GM21447 (cell line): ENCODE results near the gene LRRC70.
A peak's percentile ranks its signal among the peaks of the same experiment; 100 is the strongest.
"Not testable (repeated sequence)": the region's sequence is repeated elsewhere in the genome, so short reads cannot be mapped to it uniquely, and the experiment has no call there.

Source experiments
- ATAC-seq: cut with Tn5 transposase; IDR thresholded peaks from one replicate; pipeline ENCODE4 v1.9.1; 2021; ENCODE audit not compliant: unreplicated experiment

The LRRC70 gene, protein sequence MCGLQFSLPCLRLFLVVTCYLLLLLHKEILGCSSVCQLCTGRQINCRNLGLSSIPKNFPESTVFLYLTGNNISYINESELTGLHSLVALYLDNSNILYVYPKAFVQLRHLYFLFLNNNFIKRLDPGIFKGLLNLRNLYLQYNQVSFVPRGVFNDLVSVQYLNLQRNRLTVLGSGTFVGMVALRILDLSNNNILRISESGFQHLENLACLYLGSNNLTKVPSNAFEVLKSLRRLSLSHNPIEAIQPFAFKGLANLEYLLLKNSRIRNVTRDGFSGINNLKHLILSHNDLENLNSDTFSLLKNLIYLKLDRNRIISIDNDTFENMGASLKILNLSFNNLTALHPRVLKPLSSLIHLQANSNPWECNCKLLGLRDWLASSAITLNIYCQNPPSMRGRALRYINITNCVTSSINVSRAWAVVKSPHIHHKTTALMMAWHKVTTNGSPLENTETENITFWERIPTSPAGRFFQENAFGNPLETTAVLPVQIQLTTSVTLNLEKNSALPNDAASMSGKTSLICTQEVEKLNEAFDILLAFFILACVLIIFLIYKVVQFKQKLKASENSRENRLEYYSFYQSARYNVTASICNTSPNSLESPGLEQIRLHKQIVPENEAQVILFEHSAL

GRCh38 chr5:62578540-62578939 lies at the start of gene LRRC70:
Gene LRRC70, plus strand, starts transcription at chr5:62578819. Its CDS starts 620 bp downstream, at chr5:62579439.
- ATAC-seq = peak; percentile 93

DNA sequence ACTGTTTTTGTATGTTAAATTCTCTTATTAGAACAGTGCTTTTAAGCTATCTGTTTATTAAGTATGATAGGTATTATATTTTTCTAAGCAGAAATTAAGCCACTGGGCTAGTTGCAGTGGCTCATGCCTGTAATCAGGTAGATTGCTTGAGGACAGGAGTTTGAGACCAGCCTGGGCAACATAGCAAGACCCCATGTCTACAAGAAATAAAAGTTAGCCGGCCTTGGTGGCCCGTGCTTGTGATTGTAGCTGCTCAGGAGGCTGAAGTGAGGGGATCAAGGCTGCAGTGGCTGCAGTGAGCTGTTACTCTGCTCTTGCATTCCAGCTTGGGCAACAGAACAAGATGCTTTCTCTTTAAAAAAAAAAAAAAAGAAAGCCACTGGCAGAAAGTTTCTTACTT lies 45.0 kb upstream of the LRRC70 start:
- no peak for ATAC-seq

DNA sequence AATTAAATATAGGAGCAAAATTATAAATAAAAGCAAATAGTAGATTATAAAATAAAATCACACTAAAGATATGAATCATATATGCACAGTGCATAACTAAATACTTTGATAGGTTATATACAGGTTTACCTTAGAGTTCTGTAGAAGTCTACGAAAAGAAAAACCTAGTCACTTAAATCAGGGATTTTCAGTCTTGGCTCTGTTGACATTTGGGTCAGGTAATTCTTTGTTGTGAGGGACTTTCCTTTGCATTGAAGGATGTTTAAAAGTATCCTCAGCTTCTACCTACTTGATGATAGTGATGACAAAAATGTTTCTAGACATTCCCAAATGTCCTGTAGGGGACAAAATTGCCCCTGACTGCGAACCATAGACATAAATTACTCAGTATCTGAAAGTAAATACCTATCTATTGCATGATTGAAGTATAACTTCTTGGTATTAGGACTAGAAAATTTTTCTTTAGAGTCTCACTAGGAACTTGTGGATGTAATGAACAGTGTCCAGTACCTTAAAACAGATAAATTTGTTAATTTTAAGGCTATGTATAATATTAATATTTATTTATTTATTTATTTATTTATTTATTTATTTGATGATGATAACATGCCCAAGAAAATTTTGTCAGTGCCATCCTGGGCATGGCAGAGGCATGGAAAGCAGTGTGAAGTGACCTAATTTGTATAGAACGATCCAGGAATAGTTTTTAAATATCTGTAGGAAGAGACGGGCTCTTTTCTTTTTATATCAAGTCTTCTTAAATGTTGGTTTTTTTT lies 44.0 kb upstream of the LRRC70 start:
- ATAC-seq = no peak

- no peak for ATAC-seq
These were observed 42.4 kb upstream of the LRRC70 start for GRCh38 chr5:62536232-62536631.

DNA sequence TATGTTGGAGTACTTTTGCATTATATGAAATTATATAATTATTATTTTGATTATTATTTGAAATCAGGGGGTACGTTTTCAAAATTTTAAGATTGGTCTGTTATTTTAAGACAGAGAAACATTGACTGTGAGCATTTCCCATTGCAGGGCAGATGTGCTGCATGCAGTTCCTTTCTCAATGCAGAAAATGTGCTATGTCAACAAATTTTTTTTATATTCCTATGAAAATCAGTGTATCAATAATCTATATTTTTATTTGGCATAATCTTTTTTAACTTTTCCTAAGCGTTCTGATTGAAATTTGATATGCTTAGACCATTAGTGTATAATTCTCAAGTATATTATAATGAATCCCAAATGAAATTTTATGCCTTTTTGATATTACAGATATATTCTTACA lies 41.8 kb upstream of the LRRC70 start:
- ATAC-seq = no peak

DNA sequence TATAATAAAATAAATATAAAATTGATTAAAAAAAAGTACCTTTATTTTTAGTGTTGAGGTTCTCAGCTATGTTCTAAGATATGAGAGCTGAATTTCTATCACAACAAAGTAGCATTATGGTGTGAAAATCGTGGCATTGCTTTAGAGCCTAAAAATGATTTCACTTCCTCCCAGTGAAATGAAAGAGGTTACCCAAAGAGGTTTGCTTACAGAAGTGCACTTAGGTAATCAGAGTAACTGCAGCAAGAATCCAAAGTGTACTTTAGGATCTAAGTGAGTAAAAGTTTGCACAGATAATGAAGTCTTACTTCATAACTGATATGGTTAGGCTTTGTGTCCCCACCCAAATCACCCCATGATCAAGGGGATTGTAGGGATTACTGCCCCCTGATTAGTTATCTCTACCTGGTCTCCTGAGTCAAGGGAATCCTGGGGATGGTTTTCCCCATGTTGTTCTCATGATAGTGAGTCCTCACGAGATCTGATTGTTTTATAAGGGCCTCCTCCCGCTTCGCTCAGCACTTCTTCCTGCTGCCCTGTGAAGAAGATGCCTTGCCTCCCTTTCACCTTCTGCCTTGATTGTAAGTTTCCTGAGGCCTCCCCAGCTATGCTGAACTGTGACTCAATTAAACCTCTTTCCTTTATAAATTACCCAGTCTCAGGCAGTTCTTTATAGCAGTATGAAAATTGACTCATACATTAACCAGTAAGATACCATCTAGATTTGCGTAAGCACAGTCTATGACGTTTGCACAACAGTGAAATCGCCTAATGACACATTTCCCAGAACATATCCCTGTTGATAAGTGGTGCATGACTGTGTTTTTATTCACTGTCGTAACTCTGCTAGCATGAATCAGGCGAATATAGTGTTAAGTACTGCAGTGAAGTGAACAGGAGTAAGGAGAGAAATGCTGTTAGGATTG lies 40.3 kb upstream of the LRRC70 start:
- no peak for ATAC-seq

DNA sequence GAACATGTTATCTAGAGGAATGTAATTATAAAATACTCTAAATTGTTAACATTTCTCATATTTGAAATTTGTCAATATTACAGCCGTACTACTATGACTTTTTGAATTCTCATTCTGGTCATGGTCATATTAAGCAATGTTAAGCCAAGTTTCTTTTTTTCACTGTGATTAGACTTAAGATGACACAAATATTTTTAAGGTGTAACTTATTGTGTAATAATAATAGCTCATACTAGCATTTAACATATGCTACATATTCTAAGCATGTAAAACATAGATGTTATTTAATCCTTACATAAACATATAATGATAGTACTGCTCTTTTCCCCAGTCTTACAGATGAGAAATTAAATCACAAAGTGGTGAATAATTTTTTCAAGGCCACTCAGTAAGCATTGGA lies 35.9 kb upstream of the LRRC70 start:
- no peak for ATAC-seq

GRCh38 chr5:62547945-62548630 lies 30.5 kb upstream of the LRRC70 start:
- no peak for ATAC-seq

- ATAC-seq = no peak
These were observed 28.5 kb upstream of the LRRC70 start for GRCh38 chr5:62550103-62550502.

- no peak for ATAC-seq
These were observed 22.7 kb upstream of the LRRC70 start for GRCh38 chr5:62555930-62556329.

DNA sequence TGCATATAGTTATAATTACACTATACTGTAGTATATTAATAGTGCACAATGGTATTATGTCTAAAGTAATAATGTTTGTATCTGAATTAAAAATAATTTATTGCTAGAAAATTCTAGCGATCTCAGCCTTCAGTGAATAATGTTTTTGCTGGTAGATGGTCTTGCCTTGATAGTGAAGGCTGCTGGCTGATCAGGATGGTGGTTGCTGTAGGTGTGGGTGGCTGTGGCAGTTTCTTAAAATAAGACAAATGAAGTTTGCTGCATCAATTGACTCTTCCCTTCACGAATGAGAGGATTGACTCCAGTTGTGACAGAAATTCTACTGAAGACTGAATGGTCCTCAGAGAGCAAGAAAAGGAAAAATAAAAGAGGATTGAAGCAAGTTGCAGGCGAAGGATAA lies 19.7 kb upstream of the LRRC70 start:
- ATAC-seq = no peak

DNA sequence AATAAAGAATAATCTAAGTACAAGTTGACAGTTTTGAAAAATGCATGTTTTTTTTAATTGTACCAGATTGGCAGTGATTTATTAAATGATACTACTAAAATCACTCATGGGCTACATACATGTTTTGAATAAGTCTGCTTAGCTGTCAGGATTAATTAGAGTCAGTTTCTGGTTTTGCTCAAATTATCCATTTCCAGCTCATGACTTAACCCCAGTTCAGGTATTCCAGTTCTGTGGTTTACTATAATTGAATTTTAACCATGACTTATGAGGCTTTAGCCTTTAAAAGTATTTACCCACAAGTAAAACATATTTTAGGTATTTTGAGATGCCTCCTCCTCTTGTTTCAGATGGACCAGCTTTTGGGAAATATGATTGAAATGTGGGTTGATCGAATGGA lies 17.8 kb upstream of the LRRC70 start:
- ATAC-seq = no peak

DNA sequence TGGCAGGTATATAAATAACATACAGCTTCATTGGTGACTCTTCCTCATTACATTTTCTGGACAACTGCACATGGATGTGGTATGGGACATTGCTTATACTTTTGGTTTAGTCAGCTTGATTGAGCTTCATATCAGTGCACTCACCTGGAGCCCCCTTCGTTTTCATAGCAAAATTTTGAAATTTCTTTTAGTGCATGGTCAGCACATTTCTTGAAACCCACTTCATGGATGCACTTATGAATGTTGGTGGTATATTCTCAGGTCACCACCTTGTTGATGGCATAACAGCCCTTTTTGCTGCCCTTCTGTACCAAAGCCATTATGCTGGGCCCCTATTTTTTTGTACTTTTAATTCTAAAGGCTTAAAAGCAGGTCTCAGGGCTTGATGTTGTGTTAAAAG lies 16.7 kb upstream of the LRRC70 start:
- no peak for ATAC-seq

- ATAC-seq = no peak
These were observed 15.8 kb upstream of the LRRC70 start for GRCh38 chr5:62562867-62563266.

DNA sequence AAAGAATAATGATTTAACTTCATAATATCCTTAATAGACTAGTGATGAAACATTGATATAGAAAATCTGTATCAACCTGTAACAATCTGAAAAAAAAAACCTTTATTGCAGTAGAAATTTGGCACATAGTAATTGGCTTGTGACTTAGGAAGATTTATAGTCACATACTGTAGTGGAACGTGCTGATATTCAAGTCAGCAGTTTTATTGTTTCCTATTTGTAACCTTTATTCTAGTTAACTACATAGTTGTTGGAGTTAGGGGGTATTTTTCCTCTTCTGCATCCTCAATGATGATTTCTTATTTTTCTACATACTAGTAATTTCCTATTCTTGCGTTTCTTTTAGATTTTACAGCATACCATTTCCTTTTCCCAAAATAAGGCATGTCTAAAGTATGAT lies 14.5 kb upstream of the LRRC70 start:
- no peak for ATAC-seq

GRCh38 chr5:62565740-62566139 lies 12.9 kb upstream of the LRRC70 start:
- not testable (repeated sequence) for ATAC-seq

- no peak for ATAC-seq
These were observed 10.5 kb upstream of the LRRC70 start for GRCh38 chr5:62568143-62568542.

GRCh38 chr5:62568800-62569432 lies 9.7 kb upstream of the LRRC70 start:
- ATAC-seq = no peak

DNA sequence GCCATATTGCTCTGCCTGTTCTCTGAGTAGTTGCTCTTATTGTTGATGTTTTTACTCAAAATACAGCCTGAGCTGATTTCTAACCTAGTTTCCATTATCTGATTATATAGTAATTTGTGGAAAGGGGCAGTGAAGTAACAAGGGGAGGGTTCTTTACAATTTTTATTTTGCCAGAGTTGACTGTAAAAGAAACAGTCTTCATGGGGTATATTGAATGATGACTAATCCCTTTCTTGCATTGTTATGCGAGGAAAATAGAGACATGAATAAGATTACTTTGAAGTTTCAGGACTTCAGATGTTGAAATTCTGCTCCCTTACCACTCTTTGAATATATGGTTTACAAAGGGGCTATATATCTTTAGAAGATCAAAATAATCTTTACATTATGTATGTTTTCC lies 9.1 kb upstream of the LRRC70 start:
- no peak for ATAC-seq
